ENCODE results near the gene SDR42E2.

DNA sequence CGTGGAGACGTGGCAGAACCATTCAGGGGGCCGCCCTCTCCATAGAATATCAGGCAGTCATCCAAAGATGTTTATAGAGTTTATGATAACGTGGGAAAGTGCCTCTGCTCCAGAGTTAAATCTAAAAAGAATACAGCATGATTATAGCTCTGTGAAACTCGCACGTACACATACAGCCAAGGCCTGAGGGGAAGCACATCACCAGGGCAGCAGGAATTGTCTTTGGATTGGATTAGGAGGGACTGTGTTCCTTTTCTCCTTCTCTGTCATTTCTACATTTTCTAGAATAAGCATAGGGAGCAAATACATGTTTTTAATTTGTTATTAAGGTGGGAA lies 70.7 kb downstream of the SDR42E2 start:
- TF ChIP-seq, protein P1, sequence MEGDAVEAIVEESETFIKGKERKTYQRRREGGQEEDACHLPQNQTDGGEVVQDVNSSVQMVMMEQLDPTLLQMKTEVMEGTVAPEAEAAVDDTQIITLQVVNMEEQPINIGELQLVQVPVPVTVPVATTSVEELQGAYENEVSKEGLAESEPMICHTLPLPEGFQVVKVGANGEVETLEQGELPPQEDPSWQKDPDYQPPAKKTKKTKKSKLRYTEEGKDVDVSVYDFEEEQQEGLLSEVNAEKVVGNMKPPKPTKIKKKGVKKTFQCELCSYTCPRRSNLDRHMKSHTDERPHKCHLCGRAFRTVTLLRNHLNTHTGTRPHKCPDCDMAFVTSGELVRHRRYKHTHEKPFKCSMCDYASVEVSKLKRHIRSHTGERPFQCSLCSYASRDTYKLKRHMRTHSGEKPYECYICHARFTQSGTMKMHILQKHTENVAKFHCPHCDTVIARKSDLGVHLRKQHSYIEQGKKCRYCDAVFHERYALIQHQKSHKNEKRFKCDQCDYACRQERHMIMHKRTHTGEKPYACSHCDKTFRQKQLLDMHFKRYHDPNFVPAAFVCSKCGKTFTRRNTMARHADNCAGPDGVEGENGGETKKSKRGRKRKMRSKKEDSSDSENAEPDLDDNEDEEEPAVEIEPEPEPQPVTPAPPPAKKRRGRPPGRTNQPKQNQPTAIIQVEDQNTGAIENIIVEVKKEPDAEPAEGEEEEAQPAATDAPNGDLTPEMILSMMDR (IDR thresholded peaks at IDR 0.05; ENCODE audit: low read depth, low read length): no peak
- TF ChIP-seq EZH2phosphoT487 (IDR thresholded peaks at IDR 0.05; ENCODE audit: low read depth): no peak
